GM23338 (cell line): ENCODE measurements around the gene BAMBI. TPM values are rescaled to one million over a fixed set of nuclear protein-coding genes. Genes with fewer than 3 reads are reported as not detected.

Source experiments
- ATAC-seq: fragments of 200-7000 bp; cut with Tn5 transposase; 3 replicates; pipeline ENCODE4 v1.9.1; 2020
- DNase-seq: peaks from one replicate; pipeline ENCODE4 v3.0.0-alpha.2; 2015; ENCODE audit warnings: low spot score
- H2AFZ ChIP-seq: fragments of 200-600 bp; sonication (generic); 2 replicates; pipeline ENCODE4 v1.8.0; 2016; ENCODE audit warnings: antibody characterized with exemption, mild to moderate bottlenecking, moderate library complexity
- H3F3A ChIP-seq: fragments of 200-600 bp; sonication (generic); replicated peaks from 2 replicates; pipeline ENCODE4 v1.8.0; 2017; ENCODE audit warnings: antibody characterized with exemption, mixed run types, low read depth
- H3K27ac ChIP-seq: fragments of 200-600 bp; sonication (generic); 2 replicates; pipeline ENCODE4 v1.6.1; 2016; ENCODE audit warnings: low read depth
- H3K27me3 ChIP-seq: fragments of 200-600 bp; sonication (generic); 2 replicates; pipeline ENCODE4 v1.8.0; 2016; ENCODE audit warnings: mild to moderate bottlenecking, mixed run types, moderate library complexity; ENCODE audit not compliant: insufficient read depth
- H3K36me3 ChIP-seq: fragments of 200-600 bp; sonication (generic); 2 replicates; pipeline ENCODE4 v1.8.0; 2016; ENCODE audit warnings: mild to moderate bottlenecking; ENCODE audit not compliant: insufficient read depth
- H3K4me1 ChIP-seq: fragments of 200-600 bp; sonication (generic); 2 replicates; pipeline ENCODE4 v1.8.0; 2016; ENCODE audit warnings: mild to moderate bottlenecking, moderate library complexity; ENCODE audit not compliant: insufficient read depth
- H3K4me2 ChIP-seq: fragments of 200-600 bp; sonication (generic); 2 replicates; pipeline ENCODE4 v1.7.1; 2017; ENCODE audit warnings: mixed run types
- H3K4me3 ChIP-seq: fragments of 200-600 bp; sonication (generic); 2 replicates; pipeline ENCODE4 v1.6.1; 2016; ENCODE audit warnings: mixed run types
- H3K79me2 ChIP-seq: fragments of 200-600 bp; sonication (generic); replicated peaks from 2 replicates; pipeline ENCODE4 v1.8.0; 2017; ENCODE audit warnings: mild to moderate bottlenecking; ENCODE audit not compliant: insufficient read depth
- H3K9me2 ChIP-seq: fragments of 200-600 bp; sonication (generic); 2 replicates; pipeline ENCODE4 v1.8.0; 2017; ENCODE audit not compliant: insufficient read depth
- H4K20me1 ChIP-seq: fragments of 200-600 bp; sonication (generic); replicated peaks from 2 replicates; pipeline ENCODE4 v1.8.0; 2017; ENCODE audit warnings: mild to moderate bottlenecking; ENCODE audit not compliant: insufficient read depth
- H3K27ac Mint-ChIP-seq: 2 replicates; pipeline ENCODE4 v1.8.0; 2020; ENCODE audit warnings: inconsistent platforms, mild to moderate bottlenecking, moderate library complexity, mixed read lengths
- H3K27me3 Mint-ChIP-seq: 3 replicates; pipeline ENCODE4 v1.8.0; 2022; ENCODE audit warnings: low read depth, mild to moderate bottlenecking, moderate library complexity, mixed read lengths, inconsistent platforms; ENCODE audit not compliant: insufficient read depth, poor library complexity
- H3K36me3 Mint-ChIP-seq: 3 replicates; pipeline ENCODE4 v1.8.0; 2021; ENCODE audit warnings: low read depth, mild to moderate bottlenecking, inconsistent platforms, moderate library complexity, mixed read lengths
- H3K4me1 Mint-ChIP-seq: 3 replicates; pipeline ENCODE4 v1.8.0; 2020; ENCODE audit warnings: mild to moderate bottlenecking, inconsistent platforms, mixed read lengths
- H3K4me3 Mint-ChIP-seq: 3 replicates; pipeline ENCODE4 v1.8.0; 2021; ENCODE audit warnings: moderate library complexity, mild to moderate bottlenecking, inconsistent platforms, mixed read lengths
- H3K9me3 Mint-ChIP-seq: 3 replicates; pipeline ENCODE4 v1.8.0; 2020; ENCODE audit warnings: moderate library complexity, mild to moderate bottlenecking, inconsistent platforms, mixed read lengths
- CREB1 ChIP-seq: fragments of 250-450 bp; sonication (Bioruptor Pico); IDR thresholded peaks from 2 replicates; pipeline ENCODE4 v1.5.0; 2020; ENCODE audit warnings: low read depth, mild to moderate bottlenecking, moderate library complexity
- CTCF ChIP-seq, 2 experiments: fragments of 200-600 bp in 1 of 2; sonication (generic) in 1 of 2; conservative IDR thresholded peaks; 2 replicates each; pipeline versions ENCODE4 v1.5.1 to v1.6.1; 2016 to 2017; ENCODE audit warnings: antibody characterized with exemption in 2 of 2, low read depth in 2 of 2, mild to moderate bottlenecking in 2 of 2, moderate library complexity in 1 of 2
- EZH2phosphoT487 ChIP-seq: fragments of 200-600 bp; sonication (generic); IDR thresholded peaks from one replicate; pipeline ENCODE4 v1.8.1; 2018; ENCODE audit warnings: antibody characterized with exemption; ENCODE audit not compliant: unreplicated experiment
- JUNB ChIP-seq: IDR thresholded peaks from one replicate; pipeline ENCODE4 v1.6.1; 2016; ENCODE audit warnings: antibody characterized with exemption; ENCODE audit not compliant: unreplicated experiment
- POLR2AphosphoS5 ChIP-seq: IDR thresholded peaks from 2 replicates; pipeline ENCODE4 v1.6.1; 2016; ENCODE audit warnings: antibody characterized with exemption, low read depth
- REST ChIP-seq: IDR thresholded peaks from one replicate; pipeline ENCODE4 v1.6.1; 2018; ENCODE audit warnings: antibody characterized with exemption; ENCODE audit not compliant: unreplicated experiment
- STAT1 ChIP-seq: IDR thresholded peaks from one replicate; pipeline ENCODE4 v1.6.1; 2016; ENCODE audit warnings: antibody characterized with exemption; ENCODE audit not compliant: unreplicated experiment
- ZNF114 ChIP-seq: fragments of 250-450 bp; sonication (Bioruptor Pico); IDR thresholded peaks from 2 replicates; pipeline ENCODE4 v1.5.0; 2020; ENCODE audit warnings: mild to moderate bottlenecking, moderate library complexity
- ZNF331 ChIP-seq: fragments of 250-450 bp; sonication (Bioruptor Pico); IDR thresholded peaks from 2 replicates; pipeline ENCODE4 v1.5.0; 2020; ENCODE audit warnings: low read depth, mild to moderate bottlenecking, moderate library complexity
- polyA plus RNA-seq: library from polyadenylated mRNA; unstranded; fragments of >200 nt; fragmentation: Nextera tagmentation; extraction: Ambion mirVana; gene quantifications from 2 replicates; pipeline ENCODE4 v1.2.1, GENCODE V29; 2016
- total RNA-seq: library from RNA; depleted of rRNA; stranded (reverse); fragments of >200 nt; shearing (Covaris generic); gene quantifications from 2 replicates; pipeline ENCODE4 v1.2.3, GENCODE V29; 2014

The BAMBI gene
- total and polyA plus RNA-seq, 2 experiments from 2014 or later: 20.1 to 37.5 TPM

- no peak for TF ChIP-seq JUNB
- no peak for TF ChIP-seq STAT1
- TF ChIP-seq ZNF331 (CRISPR knock-in tag): no peak
- no peak for TF ChIP-seq EZH2phosphoT487
These were observed 40.0 kb upstream of the BAMBI start (continued) for GRCh38 chr10:28637346-28637745.

GRCh38 chr10:28638392-28638791 is 38.9 kb upstream of the BAMBI start:
- no peaks in the 10 kb centered on the region for H3K9me2 ChIP-seq
- ATAC-seq (no peak), DNase-seq (no peak)
- Mint-ChIP-seq H3K9me3 (no peaks in the 10 kb centered on the region), H3K27me3 (peaks cover 4% of the 10 kb centered on the region), H3K27ac (no peak overlapping the region), H3K4me3 (no peak overlapping the region), H3K36me3 (no peaks in the 10 kb centered on the region), H3K4me1 (no peaks in the 10 kb centered on the region; the same call in 2 of the 3 replicates)
- H3K27ac ChIP-seq: no peak overlapping the region
- no peak overlapping the region for H2AFZ ChIP-seq
- no peak overlapping the region for H3K4me2 ChIP-seq
- no peaks in the 10 kb centered on the region for H3K27me3 ChIP-seq
- no peaks in the 10 kb centered on the region for H4K20me1 ChIP-seq
- no peak overlapping the region for H3K4me3 ChIP-seq
- no peaks in the 10 kb centered on the region for H3K79me2 ChIP-seq
- H3K36me3 ChIP-seq: no peaks in the 10 kb centered on the region
- no peaks in the 10 kb centered on the region for H3K4me1 ChIP-seq
- H3F3A ChIP-seq: no peaks in the 10 kb centered on the region
- no peak for TF ChIP-seq ZNF331 (CRISPR knock-in tag)

- Histone ChIP-seq H3K4me1 (no peaks in the 10 kb centered on the region), H2AFZ (no peak overlapping the region), H3K9me2 (peaks cover 4% of the 10 kb centered on the region; the same call in 1 of the 2 replicates), H3F3A (no peaks in the 10 kb centered on the region), H3K36me3 (no peaks in the 10 kb centered on the region), H3K27me3 (no peaks in the 10 kb centered on the region), H3K4me3 (no peak overlapping the region), H3K4me2 (no peak overlapping the region), H3K79me2 (no peaks in the 10 kb centered on the region), H3K27ac (no peak overlapping the region), H4K20me1 (no peaks in the 10 kb centered on the region)
- Mint-ChIP-seq H3K4me3 (no peak overlapping the region), H3K27me3 (peaks cover 2% of the 10 kb centered on the region), H3K9me3 (no peaks in the 10 kb centered on the region), H3K27ac (no peak overlapping the region), H3K4me1 (no peaks in the 10 kb centered on the region; the same call in 2 of the 3 replicates), H3K36me3 (no peaks in the 10 kb centered on the region)
- DNase-seq (no peak), ATAC-seq (no peak)
- TF ChIP-seq ZNF331 (CRISPR knock-in tag): no peak
- no peak for TF ChIP-seq JUNB
- no peak for TF ChIP-seq ZNF114 (CRISPR knock-in tag)
- no peak for TF ChIP-seq REST
- no peak for TF ChIP-seq POLR2AphosphoS5
- no peak for TF ChIP-seq CREB1 (CRISPR knock-in tag)
- no peak for TF ChIP-seq CTCF (conservative IDR thresholded peaks at IDR 0.05; ENCODE audit: low read depth in 2 of 2)
These were observed 36.8 kb upstream of the BAMBI start for GRCh38 chr10:28640551-28640950.
